AG04450 (cell line): ENCODE data around the gene KLC1. TPM values are rescaled to one million over a fixed set of nuclear protein-coding genes. Genes with fewer than 3 reads are reported as not detected.

Source experiments
- CTCF ChIA-PET: fragments of 300-600, 350-600 bp; formaldehyde crosslinking; extraction: SDS; loops from one replicate; lab custom pipeline; 2022; ENCODE audit warnings: antibody characterized with exemption, inconsistent platforms; lab: Charles Lee
- POLR2A ChIA-PET: fragments of 350-600 bp; formaldehyde crosslinking; extraction: SDS; loops from one replicate; lab custom pipeline; 2021; ENCODE audit warnings: antibody characterized with exemption, inconsistent platforms; lab: Yijun Ruan, JAX
- DNase-seq: peaks from one replicate; pipeline ENCODE4 v3.0.0-alpha.2; 2011; ENCODE audit warnings: low read depth, low spot score
- H3K27ac ChIP-seq: one replicate; pipeline ENCODE4 v1.5.1; 2012; ENCODE audit warnings: low read depth, low read length, control low read depth
- H3K27me3 ChIP-seq: one replicate; pipeline ENCODE4 v1.6.0; 2012; ENCODE audit warnings: low read length; ENCODE audit not compliant: control insufficient read depth, insufficient read depth
- H3K4me3 ChIP-seq: 2 replicates; pipeline ENCODE4 v1.5.1; 2011; ENCODE audit warnings: mild to moderate bottlenecking, low read depth, low read length, control low read depth
- H3K9me3 ChIP-seq: 2 replicates; pipeline ENCODE4 v1.5.1; 2012; ENCODE audit warnings: low read length; ENCODE audit not compliant: control insufficient read depth, insufficient read depth
- polyA plus RNA-seq: library from polyadenylated mRNA; depleted of rRNA; stranded (reverse); fragments of >200 nt; gene quantifications from 2 replicates; pipeline ENCODE4 v1.2.3, GENCODE V29; 2011
- TF ChIP-seq, protein P1 (sequence below): IDR thresholded peaks from 2 replicates; pipeline ENCODE4 v1.5.1; 2011; ENCODE audit warnings: low read depth, low read length, control low read depth, inconsistent platforms

The KLC1 gene
- polyA plus RNA-seq, 1 experiment: 160 TPM

DNA sequence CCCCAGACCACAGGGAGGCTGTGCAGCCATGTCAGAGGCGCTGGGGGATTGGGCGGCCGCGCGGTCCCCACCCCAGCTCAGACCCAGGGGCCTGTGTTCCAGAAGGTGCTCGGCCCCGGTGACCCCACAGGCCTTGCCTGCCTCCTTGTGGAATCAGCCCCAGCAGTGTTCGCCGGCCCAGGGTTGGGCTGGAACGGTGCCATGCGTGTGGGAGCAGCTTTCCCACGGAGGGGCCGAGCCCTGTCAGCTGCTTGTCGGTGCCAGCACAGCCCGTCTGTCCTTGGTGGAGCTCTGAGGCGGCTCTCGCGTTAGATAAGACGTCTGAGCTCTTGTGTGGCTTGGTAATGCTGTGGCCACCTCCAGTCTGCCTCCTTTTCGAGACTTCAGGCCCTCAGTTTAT, 95.1 kb downstream of the KLC1 start:
- CTCF ChIA-PET: no interaction called here
- TF ChIP-seq, protein P1, sequence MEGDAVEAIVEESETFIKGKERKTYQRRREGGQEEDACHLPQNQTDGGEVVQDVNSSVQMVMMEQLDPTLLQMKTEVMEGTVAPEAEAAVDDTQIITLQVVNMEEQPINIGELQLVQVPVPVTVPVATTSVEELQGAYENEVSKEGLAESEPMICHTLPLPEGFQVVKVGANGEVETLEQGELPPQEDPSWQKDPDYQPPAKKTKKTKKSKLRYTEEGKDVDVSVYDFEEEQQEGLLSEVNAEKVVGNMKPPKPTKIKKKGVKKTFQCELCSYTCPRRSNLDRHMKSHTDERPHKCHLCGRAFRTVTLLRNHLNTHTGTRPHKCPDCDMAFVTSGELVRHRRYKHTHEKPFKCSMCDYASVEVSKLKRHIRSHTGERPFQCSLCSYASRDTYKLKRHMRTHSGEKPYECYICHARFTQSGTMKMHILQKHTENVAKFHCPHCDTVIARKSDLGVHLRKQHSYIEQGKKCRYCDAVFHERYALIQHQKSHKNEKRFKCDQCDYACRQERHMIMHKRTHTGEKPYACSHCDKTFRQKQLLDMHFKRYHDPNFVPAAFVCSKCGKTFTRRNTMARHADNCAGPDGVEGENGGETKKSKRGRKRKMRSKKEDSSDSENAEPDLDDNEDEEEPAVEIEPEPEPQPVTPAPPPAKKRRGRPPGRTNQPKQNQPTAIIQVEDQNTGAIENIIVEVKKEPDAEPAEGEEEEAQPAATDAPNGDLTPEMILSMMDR: no peak
- no peak overlapping the region for H3K4me3 ChIP-seq
- POLR2A ChIA-PET: no interaction called here
- no peaks in the 10 kb centered on the region for H3K27me3 ChIP-seq
- DNase-seq: no peak
- no peak overlapping the region for H3K27ac ChIP-seq
- no peaks in the 10 kb centered on the region for H3K9me3 ChIP-seq

DNA sequence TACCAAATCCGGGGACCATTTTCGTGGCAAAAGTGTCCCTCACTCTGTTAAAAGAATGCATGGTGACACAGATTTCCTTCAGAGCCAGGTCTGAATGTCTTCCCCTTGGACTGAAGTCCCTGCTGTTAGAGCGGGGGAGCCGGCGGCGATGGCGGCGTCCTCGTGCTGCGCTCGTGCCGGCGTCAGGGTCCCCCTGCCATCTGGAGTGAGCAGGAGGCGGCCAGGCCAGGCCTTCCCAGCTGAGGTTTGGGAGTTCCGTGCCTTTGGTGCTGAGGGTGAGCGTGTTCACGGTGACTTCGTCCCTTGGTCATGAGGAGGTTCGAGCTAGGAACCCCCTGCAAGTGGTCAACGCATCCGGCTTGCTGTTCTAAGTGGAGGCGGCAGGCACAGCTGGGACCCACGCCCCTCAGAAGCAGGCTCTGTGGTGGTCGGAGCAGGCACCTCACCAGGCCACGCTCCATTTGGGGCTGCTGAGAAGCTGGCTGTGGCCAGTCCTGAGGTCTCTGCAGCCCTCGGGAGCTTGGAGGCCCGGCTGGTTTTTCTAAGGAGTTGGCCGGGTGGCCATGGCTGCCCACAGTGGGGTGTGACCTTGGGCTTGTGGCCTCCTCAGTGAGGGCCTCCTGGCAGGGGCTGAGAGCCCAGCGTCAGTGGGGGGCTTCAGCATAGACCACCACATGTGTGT, 96.1 kb downstream of the KLC1 start:
- no peaks in the 10 kb centered on the region; the same call in 1 of the 2 replicates for H3K9me3 ChIP-seq
- CTCF ChIA-PET: no interaction called here
- DNase-seq: no peak
- H3K27ac ChIP-seq: no peak overlapping the region
- POLR2A ChIA-PET: no interaction called here
- H3K4me3 ChIP-seq: no peak overlapping the region
- TF ChIP-seq, protein P1: no peak
- H3K27me3 ChIP-seq: no peaks in the 10 kb centered on the region

DNA sequence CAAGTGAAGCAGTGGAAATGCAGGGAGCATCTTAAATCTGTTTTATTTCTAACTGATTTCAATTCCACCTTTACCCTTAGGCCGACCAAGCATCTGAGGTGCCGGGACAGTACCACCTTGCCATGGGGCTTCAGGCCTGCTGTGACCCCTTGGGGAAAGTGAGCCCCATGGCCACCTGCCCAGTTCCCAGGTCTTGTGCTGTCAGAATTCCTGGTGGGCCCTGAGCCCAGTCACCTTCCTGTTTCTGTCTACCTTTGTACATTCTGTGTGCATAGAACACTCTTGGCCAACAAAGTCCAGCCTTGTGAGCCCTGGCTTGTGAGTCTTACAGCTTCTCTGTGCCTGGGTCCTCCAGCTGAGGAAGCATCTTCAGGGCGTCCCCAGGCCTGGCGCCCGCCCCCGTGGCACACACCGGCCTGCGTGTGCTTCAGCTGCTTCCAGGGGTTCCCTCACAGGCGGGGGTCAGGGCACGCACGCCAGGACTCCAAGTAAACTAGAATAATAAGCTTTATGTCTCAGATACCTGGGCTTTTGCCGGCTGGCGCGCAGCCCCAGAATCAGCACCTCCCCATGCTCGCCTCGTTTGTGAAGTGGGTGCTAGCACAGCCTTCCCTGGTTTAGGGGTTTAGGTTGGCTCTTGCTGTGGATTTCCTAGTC, 96.9 kb downstream of the KLC1 start:
- Histone ChIP-seq H3K4me3 (no peak overlapping the region), H3K9me3 (no peaks in the 10 kb centered on the region; the same call in 1 of the 2 replicates), H3K27me3 (no peaks in the 10 kb centered on the region), H3K27ac (no peak overlapping the region)
- TF ChIP-seq, protein P1: no peak
- POLR2A ChIA-PET: no interaction called here
- CTCF ChIA-PET: no interaction called here
- no peak for DNase-seq

DNA sequence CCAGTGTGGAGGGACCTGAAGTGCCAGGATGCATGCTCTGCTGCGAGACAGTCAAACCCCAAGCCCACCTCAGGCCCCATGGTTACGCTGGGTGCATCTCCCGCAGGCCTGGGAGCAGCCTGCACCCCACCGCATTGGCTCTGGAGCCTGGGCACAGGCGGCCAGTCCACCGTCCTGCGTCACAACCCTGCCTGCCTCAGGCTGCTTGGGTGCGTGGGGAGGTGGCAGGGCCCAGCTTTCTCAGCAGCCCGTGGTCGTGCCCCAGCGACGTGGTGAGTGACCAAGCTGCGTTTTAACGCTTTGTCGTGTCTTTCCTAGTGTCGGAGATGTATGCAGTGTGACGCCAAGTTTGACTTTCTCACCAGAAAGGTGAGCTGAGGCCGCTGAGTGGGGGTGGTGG, 97.5 kb downstream of the KLC1 start:
- TF ChIP-seq, protein P1: no peak
- DNase-seq: no peak

DNA sequence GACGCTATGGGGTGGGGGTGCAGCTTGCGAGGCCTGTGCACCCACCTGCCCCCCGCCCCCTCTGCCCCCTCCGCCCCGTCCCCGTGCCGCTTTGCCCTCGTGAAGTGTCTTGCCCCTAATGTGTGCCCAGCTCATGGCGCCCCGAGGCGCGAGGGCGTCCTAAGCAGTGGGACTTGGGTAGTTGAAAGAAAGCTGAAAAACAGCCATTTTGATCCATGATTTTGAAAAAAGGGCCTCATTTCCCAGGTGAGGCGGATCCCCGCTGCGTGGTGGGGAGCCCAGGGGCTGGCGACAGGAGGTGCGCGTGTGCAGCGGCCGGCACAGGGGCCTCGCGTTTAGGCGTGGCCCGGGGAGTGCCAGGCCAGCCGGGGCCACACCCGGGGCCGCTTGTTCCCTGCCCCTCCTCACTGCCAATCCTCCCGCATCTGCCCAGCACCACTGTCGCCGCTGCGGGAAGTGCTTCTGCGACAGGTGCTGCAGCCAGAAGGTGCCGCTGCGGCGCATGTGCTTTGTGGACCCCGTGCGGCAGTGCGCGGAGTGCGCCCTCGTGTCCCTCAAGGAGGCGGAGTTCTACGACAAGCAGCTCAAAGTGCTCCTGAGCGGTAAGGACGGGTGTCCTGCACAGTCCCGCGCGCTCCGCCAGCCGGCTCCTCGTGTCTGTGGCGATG, 98.4 kb downstream of the KLC1 start:
- no peak for DNase-seq
- H3K27me3 ChIP-seq: no peaks in the 10 kb centered on the region

More for the DNA sequence above, 97.5 kb downstream of the KLC1 start:
- Histone ChIP-seq H3K27ac (no peak overlapping the region), H3K4me3 (no peak overlapping the region), H3K9me3 (no peaks in the 10 kb centered on the region; the same call in 1 of the 2 replicates), H3K27me3 (no peaks in the 10 kb centered on the region)
- ChIA-PET POLR2A (no interaction called here), CTCF (no interaction called here)

More for the DNA sequence above, 98.4 kb downstream of the KLC1 start:
- ChIA-PET POLR2A (interaction anchor here (0.6 kb wide), 1 partner anchor 95 kb away, joined by 7 read pairs; no protein-coding TSS in a partner anchor), CTCF (no interaction called here)
- Histone ChIP-seq H3K27ac (no peak overlapping the region), H3K9me3 (no peaks in the 10 kb centered on the region; the same call in 1 of the 2 replicates), H3K4me3 (no peak overlapping the region)
- TF ChIP-seq, protein P1: no peak
